GM19025 (cell line): ENCODE results near the gene FATE1.
"Not testable (repeated sequence)": the region's sequence is repeated elsewhere in the genome, so short reads cannot be mapped to it uniquely, and the experiment has no call there.

ENCODE experiments used
- ATAC-seq: cut with Tn5 transposase; IDR thresholded peaks from one replicate; pipeline ENCODE4 v1.9.1; 2021; ENCODE audit warnings: mild to moderate bottlenecking, low read depth, moderate library complexity; ENCODE audit not compliant: unreplicated experiment

The FATE1 gene, protein sequence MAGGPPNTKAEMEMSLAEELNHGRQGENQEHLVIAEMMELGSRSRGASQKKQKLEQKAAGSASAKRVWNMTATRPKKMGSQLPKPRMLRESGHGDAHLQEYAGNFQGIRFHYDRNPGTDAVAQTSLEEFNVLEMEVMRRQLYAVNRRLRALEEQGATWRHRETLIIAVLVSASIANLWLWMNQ

DNA sequence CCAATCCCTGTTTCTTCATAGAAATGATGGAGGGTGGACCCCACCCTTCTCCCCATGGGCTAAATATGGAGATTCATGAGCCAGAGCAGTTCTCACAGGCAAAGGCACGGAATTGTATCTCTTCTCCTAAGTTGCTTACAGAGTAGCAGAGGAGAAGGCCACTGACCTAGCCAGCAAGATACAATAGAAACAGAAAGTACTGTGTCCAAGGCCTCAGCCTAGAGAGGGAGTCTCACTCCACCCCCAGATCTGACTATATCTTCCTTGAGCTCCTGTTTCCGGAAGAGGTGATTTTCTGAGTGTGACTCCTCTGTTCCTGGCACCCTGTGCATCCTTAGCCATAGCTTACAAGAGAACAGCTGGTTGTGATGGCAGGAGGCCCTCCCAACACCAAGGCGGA, at the start of gene FATE1:
FATE1 (plus strand) TSS at position 284 of the 400 bp plus-strand sequence; CDS start at position 369, 85 bp downstream.
- ATAC-seq: no peak

DNA sequence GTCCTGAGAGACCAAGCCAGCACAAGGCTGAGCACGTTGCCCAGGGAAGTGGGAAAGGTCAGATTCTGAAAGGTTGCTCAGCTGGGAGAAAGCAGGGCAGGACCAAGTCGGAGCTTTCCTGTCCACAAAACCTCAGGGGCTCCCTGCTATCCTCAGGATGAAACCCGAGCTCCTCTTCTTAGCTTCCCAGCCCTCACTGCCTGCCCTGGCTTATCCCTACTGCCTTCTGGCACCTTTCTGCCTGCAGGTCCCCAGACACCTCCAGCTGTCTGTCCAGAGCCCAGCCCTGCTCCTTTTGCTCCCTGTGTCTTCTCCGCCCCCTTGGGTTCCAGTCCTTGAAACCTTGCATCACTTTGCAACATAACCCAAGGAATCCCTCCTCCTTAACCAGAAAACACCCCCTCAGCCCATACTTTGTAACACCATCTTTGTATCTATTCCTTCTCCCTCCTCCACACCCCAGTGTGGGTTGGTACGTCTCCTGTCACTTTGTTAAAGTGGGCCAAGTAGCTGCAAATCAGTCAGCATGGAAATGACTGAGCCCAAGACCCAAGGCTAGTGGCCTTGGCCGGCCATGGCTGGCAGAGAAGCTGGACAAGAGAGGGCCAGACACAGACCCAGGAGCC, 40.6 kb upstream of the FATE1 start:
- ATAC-seq: no peak

DNA sequence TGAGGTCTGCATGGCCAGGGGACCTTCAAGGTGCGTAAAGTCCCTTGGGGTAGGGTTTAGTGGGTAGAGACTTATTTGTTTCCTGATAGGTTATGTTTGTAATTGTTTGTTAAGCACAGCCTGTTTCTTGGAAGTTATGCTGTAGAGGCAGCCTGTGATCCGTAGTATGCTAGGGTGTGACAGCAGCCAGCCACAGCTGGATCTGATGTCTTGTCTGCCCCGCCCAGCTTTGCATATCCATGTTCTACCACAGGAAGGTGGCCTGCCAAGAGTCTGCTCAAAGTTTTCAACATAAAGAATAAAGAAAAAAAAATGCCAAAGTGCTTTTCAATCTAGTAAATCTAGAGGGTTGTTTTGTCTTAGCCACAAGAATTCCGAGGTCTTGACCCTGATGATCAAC, 39.6 kb upstream of the FATE1 start:
- no peak for ATAC-seq

DNA sequence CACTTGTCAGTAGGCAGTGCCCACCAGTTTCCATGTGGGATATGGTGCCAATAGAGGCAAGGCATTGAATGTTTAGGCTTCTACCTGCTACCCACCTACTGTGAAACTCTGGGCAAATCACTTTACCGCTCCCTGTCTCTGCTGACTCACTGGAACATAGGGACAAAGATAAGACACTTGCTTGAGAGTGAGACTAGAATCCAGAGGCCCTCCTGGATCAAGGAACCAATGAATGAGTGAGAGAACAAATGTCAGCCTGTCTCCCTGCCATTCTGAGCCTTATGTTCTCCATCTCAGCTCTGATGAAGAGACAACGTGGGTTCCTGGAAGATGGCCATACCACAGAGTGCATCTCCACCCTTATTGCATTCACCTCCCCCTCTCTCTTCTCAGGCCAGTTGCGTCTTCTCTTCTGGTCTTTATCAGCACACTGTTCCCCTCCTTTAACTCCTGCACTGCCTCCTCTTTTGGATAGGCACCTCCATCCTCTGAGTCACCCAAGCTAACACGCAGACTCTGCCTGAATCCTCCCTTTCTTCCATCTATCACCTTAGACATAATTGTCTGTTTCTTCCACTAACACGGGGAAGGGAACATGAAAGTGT, 35.9 kb upstream of the FATE1 start:
- no peak for ATAC-seq

DNA sequence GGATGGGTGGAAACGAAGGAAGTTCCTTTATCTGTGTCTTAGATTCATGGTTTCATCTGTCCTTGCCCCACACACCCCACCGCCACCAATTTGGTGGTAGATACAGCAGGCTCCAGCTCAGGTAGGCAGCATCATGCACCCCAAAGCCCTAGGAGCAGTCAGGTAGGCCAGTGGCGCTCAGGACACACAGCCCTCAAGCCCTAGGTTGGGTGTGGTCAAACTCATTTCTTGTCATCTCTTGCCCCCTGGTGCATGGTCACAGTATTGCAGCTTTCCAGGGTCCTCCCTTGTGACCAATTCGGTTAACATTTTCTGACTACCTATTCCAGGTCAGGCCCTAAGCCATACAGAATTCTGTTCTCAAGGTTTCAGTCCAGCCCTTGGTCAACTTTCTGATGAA, 35.0 kb upstream of the FATE1 start:
- no peak for ATAC-seq

DNA sequence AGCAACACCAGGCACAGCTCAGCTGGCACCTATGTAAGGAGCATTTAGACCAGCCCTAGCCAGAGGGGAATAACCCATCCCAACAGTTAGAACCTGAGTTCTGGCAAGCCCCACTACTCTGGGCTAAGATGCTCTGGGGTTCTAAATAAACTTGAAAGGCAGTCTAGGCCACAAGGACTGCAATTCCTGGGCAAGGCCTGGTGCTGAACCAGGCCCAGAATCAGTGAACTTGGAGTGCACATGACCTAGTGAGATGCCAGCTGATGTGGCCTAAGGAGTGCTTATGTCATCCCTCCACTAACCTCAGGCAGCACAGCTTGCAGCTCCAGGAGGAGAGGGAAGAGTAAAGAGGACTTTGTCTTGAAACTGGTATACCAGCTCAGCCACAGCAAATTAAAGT, 28.2 kb upstream of the FATE1 start:
- no peak for ATAC-seq

DNA sequence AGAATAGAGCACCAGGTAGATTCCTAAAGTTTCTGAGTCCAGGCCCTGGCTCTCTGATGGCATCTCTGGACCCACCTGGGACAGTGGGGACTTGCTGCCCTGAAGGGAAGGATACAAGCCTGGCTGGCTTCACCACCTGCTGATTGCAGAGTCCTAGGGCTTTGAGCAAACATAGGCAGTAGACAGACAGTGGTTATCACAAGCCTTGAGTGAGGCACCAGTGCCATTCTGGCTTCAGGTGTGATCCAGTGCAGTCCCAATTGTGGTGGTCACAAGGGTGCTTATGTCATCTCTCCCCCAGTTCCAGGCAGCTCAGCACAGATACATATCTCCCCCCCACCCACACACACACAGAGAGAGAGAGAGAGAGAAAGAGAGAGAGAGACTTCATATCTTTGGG, 27.1 kb upstream of the FATE1 start:
- no peak for ATAC-seq

DNA sequence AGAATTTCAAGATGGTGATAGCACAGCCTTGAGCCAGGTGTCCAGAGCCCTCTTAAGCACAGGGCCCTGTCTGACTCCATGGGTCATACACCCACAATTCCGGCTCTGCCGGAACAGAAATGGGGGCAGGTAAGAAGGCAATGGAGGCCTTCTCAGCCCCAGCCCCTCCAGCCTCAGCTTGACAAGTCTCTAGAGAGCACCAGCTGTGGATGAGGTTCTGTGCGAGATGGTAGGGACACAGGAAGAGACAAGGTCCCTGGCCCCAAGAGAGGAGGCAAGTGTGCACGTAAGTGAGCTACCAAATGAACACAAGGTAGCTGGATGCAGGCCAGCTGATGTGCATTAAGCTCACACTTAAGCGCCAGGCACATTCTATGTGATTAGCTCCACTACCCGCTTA, 23.0 kb upstream of the FATE1 start:
- ATAC-seq: no peak

DNA sequence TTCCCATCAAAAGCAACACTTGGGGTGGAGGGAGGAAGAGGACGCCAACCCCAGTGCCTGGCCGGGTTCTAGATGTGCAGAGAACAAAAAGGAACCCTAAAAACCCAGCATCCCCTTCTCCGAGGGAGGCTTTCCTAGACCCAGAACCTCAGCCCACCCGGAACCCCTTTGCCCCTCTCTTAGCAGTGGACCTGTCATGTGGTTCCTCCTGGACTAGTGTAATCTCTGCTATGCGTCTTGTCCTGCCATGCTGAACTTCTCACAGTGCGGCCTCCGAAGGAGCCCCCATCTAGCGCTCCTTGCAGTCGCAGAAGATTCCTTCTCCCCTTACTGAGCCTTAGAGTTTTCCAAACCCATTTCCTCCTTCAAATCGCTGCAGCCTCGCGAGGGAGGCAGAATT, 21.7 kb upstream of the FATE1 start:
- ATAC-seq: no peak

DNA sequence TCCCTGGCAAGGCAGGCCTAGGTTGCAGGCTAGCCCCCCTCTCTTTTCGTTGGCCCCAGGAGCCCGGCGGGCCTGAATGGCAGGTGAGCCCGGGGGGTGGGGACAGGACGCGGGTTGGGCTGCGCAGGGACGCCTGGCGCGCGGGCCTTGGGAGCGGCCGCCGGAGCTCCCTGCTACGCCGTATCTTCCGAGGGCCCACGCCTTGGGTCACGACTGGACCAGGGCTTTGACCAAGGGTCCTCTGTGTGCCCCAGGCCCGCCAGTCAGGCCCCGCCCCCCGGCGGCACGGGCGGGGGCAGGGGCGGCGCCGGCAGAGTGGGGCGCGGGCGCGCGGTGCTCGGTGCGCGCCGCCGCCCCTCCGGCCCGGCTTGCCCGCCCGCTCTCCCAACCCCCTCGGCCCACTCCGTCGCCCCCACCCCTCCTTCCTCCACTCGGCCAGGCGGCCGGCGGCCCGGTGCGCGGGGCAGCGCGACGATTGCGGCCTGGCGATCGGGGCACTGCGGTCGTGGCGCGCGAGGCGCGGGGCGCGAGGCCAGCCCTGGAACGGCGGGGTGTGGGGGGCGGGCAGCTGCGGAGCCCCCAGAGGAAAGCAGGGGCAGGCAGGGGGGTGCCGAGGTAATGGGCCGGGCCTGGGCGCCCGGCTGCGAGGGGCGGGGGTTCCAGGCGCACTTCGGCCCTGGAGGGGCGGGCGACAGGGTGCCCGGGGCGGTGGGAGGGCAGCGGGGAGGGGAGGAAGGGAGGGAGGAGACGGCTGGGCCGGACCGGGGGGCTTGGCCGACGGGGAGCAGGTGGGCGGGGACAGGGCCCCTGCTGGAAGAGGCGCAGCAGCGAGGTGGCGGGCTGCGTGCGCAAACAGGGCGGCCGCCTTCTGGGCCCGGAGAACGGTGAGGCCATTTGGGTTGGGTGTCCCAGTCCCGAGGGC, 20.9 kb upstream of the FATE1 start, which contains the start of gene PRRG3:
PRRG3 (plus strand) TSS at position 798 of the 922 bp plus-strand sequence. CDS start 3,357 bp downstream, outside the sequence.
- ATAC-seq: no peak

DNA sequence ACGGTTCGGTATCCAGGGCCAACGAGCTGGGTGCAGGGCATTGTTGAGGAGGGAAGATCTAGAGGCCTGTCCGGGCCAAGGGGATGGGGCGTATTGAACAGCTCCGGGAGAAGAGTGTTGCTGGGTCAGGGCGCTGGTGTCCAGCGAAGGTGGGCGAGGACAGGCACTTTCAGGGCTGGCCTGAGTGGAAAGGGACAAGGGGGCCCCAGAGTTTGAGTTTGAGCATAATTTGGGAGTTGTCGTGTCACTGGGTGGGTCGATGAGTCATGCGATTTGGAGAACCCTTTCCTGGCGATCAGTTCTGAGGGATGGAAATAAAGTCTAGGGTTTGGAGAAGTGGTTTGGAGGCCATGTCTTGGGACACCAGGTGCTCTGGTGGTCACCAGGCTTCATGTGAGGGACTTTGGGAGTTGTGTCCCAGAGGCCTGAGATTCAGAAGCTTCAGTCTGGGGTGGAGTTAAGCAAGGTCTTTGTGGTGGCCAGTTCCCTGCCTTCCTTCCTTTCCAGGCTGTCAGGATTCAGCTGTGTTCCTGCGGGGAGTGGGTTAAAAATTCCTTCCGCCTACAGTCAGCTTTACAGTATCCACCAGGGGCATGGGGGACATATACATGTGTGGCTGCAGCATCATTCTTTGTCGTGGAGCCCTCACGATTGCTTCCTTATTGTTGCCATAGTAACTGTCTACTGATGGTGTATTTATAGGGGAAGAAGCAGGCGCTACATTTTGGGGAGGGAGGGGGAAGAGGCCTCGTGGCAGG, 20.1 kb upstream of the FATE1 start:
- ATAC-seq: no peak

DNA sequence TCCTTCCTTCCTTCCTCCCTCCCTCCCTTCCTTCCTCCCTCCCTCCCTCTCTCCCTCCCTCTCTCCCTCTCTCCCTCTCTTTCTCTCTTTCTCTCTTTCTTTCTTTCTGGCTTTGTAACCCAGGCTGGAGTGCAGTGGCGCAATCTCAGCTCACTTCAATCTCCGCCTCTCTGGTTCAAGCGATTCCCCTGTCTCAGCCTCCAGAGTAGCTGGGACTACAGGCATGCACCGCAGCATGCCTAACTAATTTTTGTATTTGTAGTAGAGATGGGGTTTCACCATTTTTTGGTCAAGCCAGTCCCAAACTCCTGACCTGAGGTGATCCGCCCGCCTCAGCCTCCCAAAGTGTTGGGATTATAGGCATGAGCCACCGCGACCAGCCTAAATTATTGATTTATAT, 18.8 kb upstream of the FATE1 start:
- ATAC-seq: not testable (repeated sequence)

DNA sequence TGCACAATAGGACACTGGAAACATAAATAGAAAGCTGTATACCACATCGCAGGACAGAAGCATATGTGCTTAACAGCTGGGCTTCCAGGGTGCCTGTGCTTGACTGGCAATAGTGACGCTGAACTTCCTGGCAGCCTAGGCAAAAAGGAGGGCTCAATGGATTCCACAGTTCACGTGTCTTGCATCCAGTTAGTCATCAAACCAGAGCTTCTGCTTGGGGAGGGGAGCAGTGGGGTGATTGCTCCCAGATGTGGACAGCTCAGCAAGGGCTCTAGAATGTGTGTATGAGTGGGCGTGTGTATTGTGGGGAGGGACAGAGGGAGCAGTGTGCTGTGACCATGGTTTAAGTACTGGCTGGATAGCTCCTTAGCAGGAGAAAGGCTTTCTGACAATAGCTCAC, 18.3 kb upstream of the FATE1 start:
- ATAC-seq: no peak

DNA sequence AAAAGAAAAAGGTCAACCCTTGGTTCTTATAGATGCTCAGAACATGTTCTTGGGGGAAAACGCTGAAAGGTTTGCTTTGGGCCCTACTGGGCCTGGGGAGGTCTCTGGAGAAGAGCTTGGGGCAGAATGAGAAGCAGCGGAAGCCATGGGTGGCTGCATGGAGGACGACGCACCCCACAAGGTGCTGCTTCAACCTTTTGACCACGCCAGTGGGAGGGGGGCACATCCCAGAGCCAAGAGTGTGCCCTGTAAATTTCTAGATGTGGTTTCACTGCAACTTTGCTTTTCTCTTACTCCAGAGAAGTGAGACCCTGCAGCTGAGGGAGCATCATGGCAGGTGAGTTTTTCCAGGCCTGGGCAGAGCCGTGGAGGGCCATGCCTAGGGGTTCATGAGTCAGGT, 17.4 kb upstream of the FATE1 start:
- no peak for ATAC-seq

DNA sequence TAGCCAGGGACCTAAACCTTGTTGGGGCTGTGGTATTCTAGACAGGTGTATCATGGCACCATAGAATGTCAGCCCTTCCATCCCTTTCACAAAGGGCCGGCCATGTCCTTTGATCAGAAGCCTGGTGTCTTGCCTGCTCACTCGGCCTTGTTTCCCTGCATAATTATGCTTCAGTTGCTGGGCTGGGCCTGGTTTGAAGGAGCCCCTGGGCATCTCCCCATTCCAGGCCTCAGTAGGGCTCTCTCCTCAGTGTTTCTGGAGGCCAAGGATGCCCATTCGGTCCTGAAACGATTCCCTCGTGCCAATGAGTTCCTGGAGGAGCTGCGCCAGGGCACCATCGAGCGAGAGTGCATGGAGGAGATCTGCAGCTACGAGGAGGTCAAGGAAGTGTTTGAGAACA, 16.1 kb upstream of the FATE1 start:
- no peak for ATAC-seq

DNA sequence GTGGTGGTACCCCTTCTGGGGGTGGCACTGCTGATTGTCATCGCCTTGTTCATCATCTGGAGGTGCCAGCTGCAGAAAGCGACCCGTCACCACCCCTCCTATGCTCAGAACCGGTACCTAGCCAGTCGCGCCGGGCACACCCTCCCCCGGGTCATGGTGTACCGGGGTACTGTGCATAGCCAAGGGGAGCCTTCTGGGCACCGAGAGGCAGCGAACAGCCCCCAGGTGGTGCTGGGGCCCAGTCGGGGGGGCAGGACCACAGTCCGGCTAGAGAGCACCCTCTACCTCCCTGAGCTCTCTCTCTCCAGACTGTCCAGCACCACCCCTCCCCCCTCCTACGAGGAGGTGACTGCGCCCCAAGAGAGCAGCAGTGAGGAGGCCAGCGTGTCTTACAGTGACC, 15.3 kb upstream of the FATE1 start:
- no peak for ATAC-seq

DNA sequence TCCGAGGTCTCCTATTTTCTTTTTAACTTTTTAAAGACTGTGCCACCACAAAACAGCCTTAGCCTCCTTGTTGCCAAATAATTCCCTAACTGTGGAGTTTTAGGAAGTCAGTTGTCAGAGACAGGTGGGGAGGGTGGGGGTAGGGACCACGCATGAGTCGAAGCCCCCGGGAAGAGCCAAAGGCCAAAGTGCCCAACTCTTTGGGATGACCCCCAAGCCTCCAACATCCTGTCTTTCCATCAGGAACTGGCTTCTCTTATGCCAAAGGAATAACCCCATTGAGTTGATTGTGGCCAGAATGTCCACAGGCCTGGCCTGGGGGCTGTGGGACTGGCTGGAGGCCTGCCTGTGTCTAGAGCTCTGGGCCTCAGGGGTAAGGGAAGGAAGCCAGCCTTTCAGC, 14.8 kb upstream of the FATE1 start:
- ATAC-seq: no peak

DNA sequence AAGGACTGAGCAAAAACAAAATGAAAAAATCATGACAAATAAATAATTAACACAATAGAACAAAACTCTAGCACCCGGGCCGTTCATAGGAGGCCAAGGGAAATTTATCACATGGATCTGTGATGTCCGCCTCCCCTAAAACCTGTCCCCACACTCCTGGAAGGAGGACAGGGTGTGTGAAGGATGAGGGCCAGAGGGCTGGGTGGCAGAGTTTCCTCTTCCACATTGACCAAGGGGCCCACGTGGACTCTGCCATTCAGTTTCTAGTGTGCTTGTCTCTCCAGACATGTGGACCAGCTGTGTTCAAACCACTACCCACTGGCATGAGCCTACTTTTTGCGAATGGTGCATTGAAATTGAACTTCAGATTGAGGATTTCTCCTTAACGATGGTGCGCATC, 14.3 kb upstream of the FATE1 start:
- no peak for ATAC-seq

DNA sequence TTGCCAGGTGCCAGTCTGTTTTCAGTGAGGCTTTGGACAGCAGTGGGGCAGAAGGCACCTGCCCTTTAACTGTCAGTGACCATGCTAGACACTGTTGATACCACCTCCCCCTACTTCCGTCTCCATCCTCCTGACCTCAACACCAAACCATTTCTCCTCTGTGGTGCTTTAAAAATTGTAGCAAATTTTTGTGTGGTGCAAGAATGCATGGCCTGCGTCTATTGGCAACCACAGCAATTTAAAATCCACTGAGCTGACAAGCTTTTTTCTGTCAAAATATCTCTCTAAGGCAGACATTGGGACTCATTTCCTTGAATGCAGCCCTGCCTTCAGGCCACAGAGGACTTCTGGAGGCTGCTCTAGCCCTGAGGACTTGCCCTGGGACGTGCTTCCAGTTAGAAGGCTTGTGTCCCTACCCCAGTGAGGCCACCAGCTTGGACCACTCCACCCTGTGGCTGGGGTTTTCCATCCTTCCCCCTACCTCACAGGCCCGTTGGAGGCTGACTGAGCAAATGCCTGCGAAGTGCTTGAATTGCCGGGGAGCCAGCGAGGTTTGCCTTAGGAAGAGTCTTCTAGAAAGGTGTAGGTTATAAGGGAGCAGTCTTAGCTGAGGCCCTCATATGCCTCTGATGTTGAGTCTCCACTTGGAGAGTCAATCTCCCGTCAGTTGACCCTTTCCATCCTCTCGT, 13.7 kb upstream of the FATE1 start:
- no peak for ATAC-seq
